BE2C (cell line): Measurements from ENCODE around the gene KSR1.

ENCODE experiments used
- DNase-seq: peaks from one replicate; pipeline ENCODE4 v3.0.0-alpha.2; 2020
- H3K27me3 ChIP-seq: fragments of 250-450 bp; sonication (Bioruptor Pico); 2 replicates; pipeline ENCODE4 v1.5.1; 2020; ENCODE audit warnings: mild to moderate bottlenecking
- H3K36me3 ChIP-seq: fragments of 250-450 bp; sonication (Bioruptor Pico); 2 replicates; pipeline ENCODE4 v1.5.1; 2020; ENCODE audit warnings: mild to moderate bottlenecking
- H3K4me1 ChIP-seq: fragments of 250-450 bp; sonication (Bioruptor Pico); 2 replicates; pipeline ENCODE4 v1.5.1; 2020
- H3K4me3 ChIP-seq: 2 replicates; pipeline ENCODE4 v1.5.1; 2011; ENCODE audit warnings: low read depth, low read length
- H3K9me3 ChIP-seq: fragments of 250-450 bp; sonication (Bioruptor Pico); 2 replicates; pipeline ENCODE4 v1.5.1; 2020
- CTCF ChIP-seq: IDR thresholded peaks from 2 replicates; pipeline ENCODE4 v1.5.1; 2012; ENCODE audit warnings: mild to moderate bottlenecking, low read depth, low read length

KSR1 gene

GRCh38 chr17:27559506-27560481 is 103.5 kb downstream of the KSR1 start:
- TF ChIP-seq CTCF: no peak
- H3K4me1 ChIP-seq: no peaks in the 10 kb centered on the region
- H3K4me3 ChIP-seq: no peak overlapping the region
- DNase-seq: no peak
- no peaks in the 10 kb centered on the region for H3K36me3 ChIP-seq
- H3K27me3 ChIP-seq: no peaks in the 10 kb centered on the region
- no peaks in the 10 kb centered on the region for H3K9me3 ChIP-seq

GRCh38 chr17:27560668-27561067 is 104.4 kb downstream of the KSR1 start:
- Histone ChIP-seq H3K9me3 (no peaks in the 10 kb centered on the region), H3K36me3 (no peaks in the 10 kb centered on the region), H3K27me3 (no peaks in the 10 kb centered on the region), H3K4me1 (no peaks in the 10 kb centered on the region), H3K4me3 (no peak overlapping the region)
- TF ChIP-seq CTCF: no peak
- DNase-seq: no peak

GRCh38 chr17:27562777-27563455 is 106.7 kb downstream of the KSR1 start:
- no peak for TF ChIP-seq CTCF
- DNase-seq: no peak
- no peaks in the 10 kb centered on the region for H3K4me1 ChIP-seq
- H3K27me3 ChIP-seq: no peaks in the 10 kb centered on the region
- no peak overlapping the region for H3K4me3 ChIP-seq
- no peaks in the 10 kb centered on the region for H3K36me3 ChIP-seq
- no peaks in the 10 kb centered on the region for H3K9me3 ChIP-seq

- no peak for TF ChIP-seq CTCF
- no peaks in the 10 kb centered on the region for H3K36me3 ChIP-seq
- no peaks in the 10 kb centered on the region for H3K4me1 ChIP-seq
Measured at GRCh38 chr17:27563532-27563931, 107.3 kb downstream of the KSR1 start.

GRCh38 chr17:27564463-27564862 is 108.2 kb downstream of the KSR1 start:
- no peak overlapping the region for H3K4me3 ChIP-seq
- no peaks in the 10 kb centered on the region for H3K27me3 ChIP-seq
- TF ChIP-seq CTCF: no peak
- no peak for DNase-seq
- H3K9me3 ChIP-seq: no peaks in the 10 kb centered on the region
- no peaks in the 10 kb centered on the region for H3K4me1 ChIP-seq
- no peaks in the 10 kb centered on the region for H3K36me3 ChIP-seq

More at GRCh38 chr17:27563532-27563931, 107.3 kb downstream of the KSR1 start:
- Histone ChIP-seq H3K4me3 (no peak overlapping the region), H3K9me3 (no peaks in the 10 kb centered on the region), H3K27me3 (no peaks in the 10 kb centered on the region)
- DNase-seq: no peak
